ENCODE results near the gene CFAP77.

CFAP77 gene

GRCh38 chr9:132447902-132448301 lies 37.9 kb downstream of the CFAP77 start:
- DNase-seq (ENCODE audit: low spot score) (no peak), FAIRE-seq (no peak)

GRCh38 chr9:132451276-132451675 lies 41.3 kb downstream of the CFAP77 start:
- DNase-seq (ENCODE audit: low spot score) (no peak), FAIRE-seq (no peak)

GRCh38 chr9:132456241-132456640 lies 46.2 kb downstream of the CFAP77 start:
- DNase-seq (ENCODE audit: low spot score) (no peak), FAIRE-seq (no peak)

- FAIRE-seq, result no peak
- DNase-seq (ENCODE audit: low spot score), result no peak
Measured at GRCh38 chr9:132457504-132458236, 47.7 kb downstream of the CFAP77 start.

GRCh38 chr9:132458432-132458831 lies 48.4 kb downstream of the CFAP77 start:
- DNase-seq (ENCODE audit: low spot score) (no peak), FAIRE-seq (no peak)

GRCh38 chr9:132459661-132460060 lies 49.6 kb downstream of the CFAP77 start:
- DNase-seq (ENCODE audit: low spot score), result no peak
- peak; percentile 87 for FAIRE-seq

- no peak for DNase-seq (ENCODE audit: low spot score)
- FAIRE-seq, result no peak
Measured at GRCh38 chr9:132460240-132460639, 50.2 kb downstream of the CFAP77 start.

GRCh38 chr9:132461281-132461896 lies 51.4 kb downstream of the CFAP77 start:
- DNase-seq (ENCODE audit: low spot score) (no peak), FAIRE-seq (no peak)

- DNase-seq (ENCODE audit: low spot score), result no peak
- FAIRE-seq, result no peak
Measured at GRCh38 chr9:132461971-132462370, 52.0 kb downstream of the CFAP77 start.

GRCh38 chr9:132464547-132464946 lies 54.5 kb downstream of the CFAP77 start:
- FAIRE-seq (no peak), DNase-seq (ENCODE audit: low spot score) (no peak)

- DNase-seq (ENCODE audit: low spot score), result no peak
- no peak for FAIRE-seq
Measured at GRCh38 chr9:132465131-132465635, 55.2 kb downstream of the CFAP77 start.

GRCh38 chr9:132472199-132472598 lies 62.2 kb downstream of the CFAP77 start:
- DNase-seq (ENCODE audit: low spot score), result no peak
- FAIRE-seq, result no peak

- DNase-seq (ENCODE audit: low spot score) (no peak), FAIRE-seq (no peak)
Measured at GRCh38 chr9:132472599-132472998, 62.6 kb downstream of the CFAP77 start.

GRCh38 chr9:132474253-132474652 lies 64.2 kb downstream of the CFAP77 start:
- FAIRE-seq, result no peak
- DNase-seq (ENCODE audit: low spot score), result peak; percentile 16

- no peak for FAIRE-seq
- no peak for DNase-seq (ENCODE audit: low spot score)
Measured at GRCh38 chr9:132478353-132479050, 68.5 kb downstream of the CFAP77 start.

- FAIRE-seq (no peak), DNase-seq (ENCODE audit: low spot score) (no peak)
Measured at GRCh38 chr9:132479733-132480132, 69.7 kb downstream of the CFAP77 start.

GRCh38 chr9:132481053-132481849 lies 71.2 kb downstream of the CFAP77 start:
- no peak for DNase-seq (ENCODE audit: low spot score)
- no peak for FAIRE-seq

- no peak for FAIRE-seq
- no peak for DNase-seq (ENCODE audit: low spot score)
Measured at GRCh38 chr9:132482196-132482813, 72.3 kb downstream of the CFAP77 start.

- DNase-seq (ENCODE audit: low spot score) (no peak), FAIRE-seq (no peak)
Measured at GRCh38 chr9:132485393-132485792, 75.4 kb downstream of the CFAP77 start.

GRCh38 chr9:132486706-132487350 lies 76.8 kb downstream of the CFAP77 start:
- FAIRE-seq, result no peak
- no peak for DNase-seq (ENCODE audit: low spot score)

All from urothelium cell line (cell line).